HG03378 (cell line): ENCODE results near the gene IRX2.

Source experiments
- ATAC-seq: cut with Tn5 transposase; IDR thresholded peaks from one replicate; pipeline ENCODE4 v1.9.1; 2021; ENCODE audit warnings: mild to moderate bottlenecking, moderate library complexity; ENCODE audit not compliant: unreplicated experiment

IRX2 gene

DNA sequence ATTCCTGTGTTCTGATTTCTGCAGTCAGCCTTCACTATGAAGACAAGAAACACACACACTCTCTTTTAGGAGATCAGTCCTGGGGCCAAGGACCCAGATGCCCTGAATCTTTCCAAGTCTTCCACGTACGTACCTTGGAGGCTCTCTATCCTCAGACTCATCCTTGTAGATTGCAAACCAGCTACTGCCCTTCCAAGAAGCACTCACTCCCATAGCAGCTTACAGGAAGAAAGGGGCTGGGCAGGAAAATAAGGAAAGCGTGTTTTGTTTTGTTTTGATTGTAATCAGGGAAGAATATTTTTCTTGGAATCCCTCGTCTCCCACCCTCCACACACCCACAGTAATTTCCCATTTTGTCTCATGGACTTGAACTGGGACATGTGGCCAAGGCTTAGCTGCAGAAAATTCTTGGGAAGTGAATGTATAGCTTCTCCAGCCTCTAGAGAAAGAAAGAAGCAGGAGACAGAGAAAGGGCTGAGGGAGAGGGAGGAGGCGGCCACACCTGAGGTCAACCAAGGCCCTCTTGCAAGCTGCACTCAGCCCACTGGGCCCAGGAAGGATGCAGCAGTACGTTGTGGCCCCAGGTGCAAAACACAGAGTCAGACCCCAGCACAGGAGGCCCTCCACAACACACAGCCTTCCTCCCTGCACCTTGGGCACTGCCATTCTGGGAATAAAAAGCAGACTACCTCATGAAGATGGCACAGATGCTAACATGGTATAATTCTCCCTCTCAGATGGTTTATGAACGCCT, 29.9 kb downstream of the IRX2 start:
- no peak for ATAC-seq

DNA sequence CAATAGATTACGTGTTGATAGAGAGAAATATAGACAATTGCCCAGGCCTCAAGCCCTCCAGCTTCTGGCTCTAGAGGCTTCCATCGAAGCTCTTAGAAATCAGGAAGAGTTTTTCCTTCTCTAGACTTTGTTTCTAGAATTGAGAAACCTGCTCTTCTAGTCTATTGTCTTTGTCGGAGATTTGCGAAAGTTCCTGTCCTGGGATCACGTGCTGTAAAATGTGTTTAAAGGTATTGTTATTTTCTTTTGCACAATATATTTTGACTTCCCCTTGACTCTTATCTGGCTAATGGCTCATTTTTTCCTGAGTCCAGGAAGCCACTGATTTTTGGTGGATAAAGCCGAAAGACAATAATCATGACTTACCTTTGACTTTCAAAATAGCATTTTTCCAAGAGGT, 32.1 kb downstream of the IRX2 start:
- ATAC-seq, result no peak

GRCh38 chr5:2718115-2718514, 33.4 kb downstream of the IRX2 start:
- ATAC-seq, result no peak

DNA sequence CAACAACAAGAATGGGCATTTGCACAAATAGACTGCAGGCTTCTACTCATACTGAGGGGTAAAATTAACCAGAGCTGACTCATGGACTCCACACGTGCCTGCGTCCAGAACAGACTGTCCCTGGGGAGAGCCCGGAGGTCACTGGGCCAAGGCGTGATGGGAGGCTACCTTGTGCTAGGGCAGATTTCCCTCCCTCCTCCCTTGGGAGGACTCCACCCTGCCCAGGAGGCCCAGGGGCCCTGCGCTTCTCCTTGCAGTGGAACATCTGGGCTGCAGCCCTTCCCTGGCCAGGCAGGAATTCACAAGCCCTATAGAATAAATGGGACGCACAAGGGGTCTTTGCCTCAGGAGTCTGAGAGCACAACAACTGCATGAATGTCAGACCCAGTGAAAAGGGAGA, 35.6 kb downstream of the IRX2 start:
- ATAC-seq, result no peak

- no peak for ATAC-seq
Observed at GRCh38 chr5:2714805-2715204, 36.7 kb downstream of the IRX2 start.

GRCh38 chr5:2714026-2714425, 37.5 kb downstream of the IRX2 start:
- no peak for ATAC-seq

- no peak for ATAC-seq
Observed at GRCh38 chr5:2711446-2712425, 39.7 kb downstream of the IRX2 start.

DNA sequence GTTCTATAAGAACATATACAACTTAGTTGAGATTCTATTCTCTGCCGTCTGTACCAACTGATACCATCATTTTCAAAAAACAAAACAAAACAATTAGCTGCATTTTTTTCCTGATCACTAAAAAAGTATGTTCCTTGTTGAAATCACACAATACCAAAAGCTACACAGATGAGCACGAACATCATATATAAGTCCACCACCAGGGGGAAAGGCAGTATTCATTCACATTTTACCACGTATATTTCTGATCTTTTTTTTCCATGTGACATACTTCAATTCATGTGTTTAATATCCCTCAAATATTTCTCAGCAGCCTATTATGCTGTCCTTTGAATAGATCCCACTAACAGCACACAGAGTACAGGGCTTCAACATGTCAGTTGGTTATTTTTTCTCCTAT, 40.6 kb downstream of the IRX2 start:
- ATAC-seq, result no peak

DNA sequence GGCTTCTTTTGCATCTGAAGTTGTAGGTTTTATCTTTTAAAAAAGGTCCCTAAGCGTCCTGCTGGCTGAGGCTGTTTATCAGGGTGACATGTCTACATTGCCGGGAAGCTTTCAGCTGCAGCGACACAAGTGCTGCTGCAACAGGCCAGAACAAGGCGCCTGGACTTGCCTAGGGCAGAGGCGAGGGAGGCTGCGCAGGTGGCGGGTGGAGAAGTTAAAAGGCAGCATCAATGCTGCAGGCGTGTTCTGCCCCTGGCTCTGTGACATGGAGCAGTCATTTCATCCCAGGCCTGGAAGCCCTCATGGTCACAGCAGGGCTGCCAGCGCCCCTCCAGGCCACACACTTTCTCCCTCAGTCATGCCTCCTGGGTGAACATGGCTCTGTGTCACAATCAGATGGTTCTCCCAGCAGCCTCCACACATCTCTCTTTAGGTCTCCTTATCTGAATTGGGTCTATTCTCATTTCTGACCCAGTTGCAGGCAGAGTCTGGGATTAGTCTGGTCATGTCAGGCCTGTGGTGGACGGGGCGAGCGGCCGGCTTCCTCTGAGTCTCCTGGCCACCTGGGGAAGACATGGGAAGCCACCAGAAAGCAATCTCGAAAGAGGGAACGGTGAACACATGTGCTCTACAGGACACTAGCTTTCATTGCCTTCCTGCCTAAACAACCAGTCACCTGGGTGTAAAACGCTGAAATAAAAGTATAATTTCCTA, 41.3 kb downstream of the IRX2 start:
- no peak for ATAC-seq

DNA sequence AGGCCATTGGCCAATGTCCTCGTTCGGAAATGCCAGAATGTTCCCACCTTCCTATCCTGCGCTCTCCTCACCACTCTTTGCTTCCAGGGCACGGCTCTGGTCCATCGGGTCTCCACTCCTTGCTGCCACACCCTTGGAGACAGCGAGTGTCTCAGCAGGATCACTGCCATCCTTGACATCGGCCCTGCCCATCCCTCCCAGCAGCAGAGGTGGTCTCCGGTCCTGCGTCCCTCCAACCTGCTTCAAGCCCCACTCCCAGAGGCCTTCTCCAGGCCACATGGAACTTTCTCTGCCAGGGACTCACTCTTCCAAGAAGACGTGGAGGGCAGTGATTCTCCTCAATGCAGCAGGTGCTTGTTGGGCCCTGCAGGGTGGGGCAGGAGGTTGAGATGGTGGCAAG, 42.7 kb downstream of the IRX2 start:
- no peak for ATAC-seq

DNA sequence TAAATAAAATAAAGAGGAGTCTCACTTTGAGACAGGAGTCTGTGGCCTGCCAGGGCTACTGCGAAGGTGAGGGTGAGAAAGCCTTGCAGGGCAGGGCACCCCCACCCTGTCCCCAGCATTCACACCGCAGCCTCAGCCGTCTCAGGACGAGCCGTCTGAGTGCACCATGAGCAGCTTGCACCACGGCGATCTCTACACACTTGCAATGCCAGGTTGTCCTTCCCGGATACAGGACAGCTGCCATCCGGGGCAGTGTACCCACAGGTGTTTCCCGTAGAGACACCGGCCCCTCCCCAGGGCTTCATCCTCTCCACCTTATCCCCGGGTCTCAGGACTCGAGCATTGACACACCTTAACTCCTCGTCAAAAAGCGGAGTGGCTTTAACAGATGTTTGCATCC, 43.3 kb downstream of the IRX2 start:
- ATAC-seq, result no peak

- ATAC-seq, result no peak
Observed at GRCh38 chr5:2705861-2706260, 45.6 kb downstream of the IRX2 start.

DNA sequence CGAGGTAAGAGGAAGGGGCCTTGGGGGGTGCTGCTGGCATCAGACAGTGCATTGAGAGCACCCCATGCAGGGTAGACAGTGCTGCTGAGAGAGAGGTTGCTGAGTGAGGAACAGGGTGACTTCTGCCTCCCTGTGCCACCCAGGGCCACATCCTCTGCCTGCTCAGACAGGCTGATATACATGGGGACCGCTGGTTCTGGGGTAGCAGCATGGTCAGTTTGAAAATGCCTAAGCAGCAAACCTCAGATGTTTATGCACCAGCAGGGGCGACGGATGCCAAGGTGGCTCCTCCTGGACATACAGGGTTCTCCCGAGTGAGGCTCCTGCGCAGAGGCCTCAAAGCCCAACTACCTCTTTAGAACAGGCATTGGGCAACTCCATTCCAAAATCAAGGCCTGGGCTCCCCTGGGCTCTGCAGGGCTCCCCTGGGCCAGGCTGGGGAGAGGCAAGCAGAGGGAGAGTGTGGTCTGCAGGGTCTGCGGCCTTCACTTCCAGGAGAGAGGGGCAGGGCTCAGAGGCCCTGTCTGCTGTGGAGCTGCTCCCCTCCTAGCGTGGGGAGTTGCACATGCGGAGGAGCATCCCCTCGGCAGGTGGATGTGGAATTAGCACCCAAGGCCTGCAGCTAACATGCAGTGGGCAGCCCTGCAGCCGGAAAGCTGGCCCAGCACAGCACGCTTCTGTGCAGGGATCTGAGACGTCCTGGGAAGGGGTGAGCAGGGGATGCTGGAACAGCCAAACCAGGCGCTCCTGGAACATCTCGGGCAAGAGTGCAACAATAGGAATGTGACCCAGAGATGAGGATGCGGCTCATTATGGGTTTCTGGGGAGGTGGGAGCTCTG, 46.5 kb downstream of the IRX2 start:
- ATAC-seq, result no peak

DNA sequence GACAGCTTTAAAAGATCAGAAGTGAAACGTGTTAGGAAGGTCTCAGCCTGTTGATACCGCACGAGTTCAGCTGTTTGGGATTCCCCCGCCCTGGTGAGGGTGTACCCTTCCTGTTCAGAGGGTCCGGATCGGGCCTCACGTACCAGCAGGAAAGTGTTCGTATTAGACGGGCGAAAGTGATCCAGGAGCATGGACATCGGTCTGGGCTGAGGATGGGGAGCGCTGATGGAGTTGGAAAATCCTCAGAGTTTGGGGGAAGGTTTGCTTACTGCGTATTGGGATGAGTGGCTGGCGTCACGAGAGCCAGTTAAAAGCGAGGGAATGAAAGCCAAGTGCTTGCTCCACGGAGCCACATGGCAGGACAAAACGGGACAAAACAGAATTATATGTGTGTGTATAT, 47.4 kb downstream of the IRX2 start:
- no peak for ATAC-seq

- ATAC-seq, result no peak
Observed at GRCh38 chr5:2703615-2704014, 47.9 kb downstream of the IRX2 start.

DNA sequence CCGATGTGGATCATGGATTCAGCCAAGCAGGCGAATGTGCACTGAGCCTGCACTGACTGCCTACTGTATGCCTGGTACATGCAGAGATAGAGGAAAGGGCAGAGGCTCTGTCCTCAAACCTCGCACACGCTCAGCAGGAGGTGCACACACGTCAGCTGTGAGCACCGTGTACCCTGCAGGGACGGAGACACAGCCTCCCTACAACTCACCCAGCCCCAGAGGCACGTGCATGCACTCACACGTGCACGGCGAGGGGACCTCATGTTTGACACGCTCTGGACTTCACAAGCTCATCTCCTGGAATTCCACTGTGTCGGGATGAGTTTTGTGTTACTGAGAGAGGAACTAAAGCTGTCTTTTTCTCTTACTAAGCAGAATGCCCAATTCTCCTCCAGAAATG, 48.4 kb downstream of the IRX2 start:
- no peak for ATAC-seq

DNA sequence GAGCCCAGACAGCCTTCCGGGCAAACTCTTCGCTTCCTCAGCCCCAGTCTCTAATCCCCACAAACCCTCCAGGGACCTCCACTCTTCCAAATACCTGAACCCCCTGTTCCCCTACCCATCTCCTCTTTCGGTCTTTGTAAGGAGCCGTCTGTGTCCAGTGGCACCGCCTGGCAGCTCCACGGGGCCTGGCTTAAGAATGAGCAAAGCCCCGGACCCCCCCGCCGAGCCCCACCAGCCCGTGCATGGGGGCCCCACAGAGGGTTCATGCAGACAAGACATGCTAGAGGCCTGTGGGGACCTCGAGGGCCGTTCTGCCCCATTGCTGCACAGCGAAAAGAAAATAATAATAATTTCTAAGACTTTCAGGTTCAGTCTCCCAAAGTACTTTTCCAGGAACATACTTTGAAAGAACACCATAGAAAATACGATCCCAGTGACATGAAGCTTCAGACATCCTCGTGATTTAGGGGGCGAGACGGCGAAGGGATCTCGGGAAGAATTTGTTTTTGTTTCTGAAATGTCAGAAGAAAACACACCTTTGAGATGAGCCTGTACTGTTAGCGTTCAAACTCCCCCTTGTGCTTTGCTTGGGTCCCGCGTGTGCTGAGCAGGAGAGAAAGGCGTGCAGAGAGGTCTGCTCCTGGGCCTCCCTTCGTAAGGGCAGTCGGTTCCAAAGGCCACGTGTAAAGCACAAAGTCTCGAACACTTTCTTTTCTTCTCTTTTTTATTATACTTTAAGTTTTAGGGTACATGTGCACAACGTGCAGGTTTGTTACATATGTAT, 49.2 kb downstream of the IRX2 start:
- no peak for ATAC-seq

DNA sequence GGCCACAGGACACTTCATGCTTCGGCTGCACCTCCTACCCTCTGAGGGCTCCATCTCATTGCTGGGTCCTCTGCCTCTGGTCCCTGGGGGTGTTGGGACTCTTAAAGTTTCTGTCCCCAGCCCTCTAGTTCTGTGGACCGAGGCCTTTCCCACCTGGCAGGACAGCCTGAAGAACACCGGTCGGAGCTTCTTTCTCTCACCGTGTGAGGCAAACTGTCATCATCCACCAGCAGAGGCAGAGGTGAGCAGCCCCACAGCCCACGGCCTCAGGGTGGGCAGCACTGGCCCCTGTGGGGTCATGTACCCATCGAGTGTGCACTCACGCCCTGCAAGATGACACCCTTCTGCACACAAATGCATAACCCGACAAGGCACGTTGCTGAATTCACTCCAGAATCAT, 49.9 kb downstream of the IRX2 start:
- no peak for ATAC-seq

DNA sequence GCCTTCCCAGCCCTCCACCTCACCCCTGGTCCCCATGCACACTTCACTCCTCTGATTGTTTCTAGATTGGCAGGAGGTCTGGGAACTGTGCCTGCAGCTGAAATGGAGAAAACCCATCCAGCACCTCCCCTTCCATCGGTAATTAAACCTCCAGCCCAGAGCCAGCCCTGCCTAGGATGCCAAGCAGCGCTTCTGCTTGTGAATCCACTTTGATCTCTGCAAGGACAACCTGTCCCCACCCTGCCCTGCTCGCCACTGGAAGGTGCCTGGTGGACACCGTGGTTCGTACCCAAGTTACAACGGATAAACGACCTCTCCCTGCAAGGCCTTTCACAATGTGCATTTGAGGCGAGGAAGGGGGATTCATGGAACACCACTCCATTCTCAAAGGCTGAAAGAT, 50.6 kb downstream of the IRX2 start:
- ATAC-seq, result no peak

- no peak for ATAC-seq
Observed at GRCh38 chr5:2699686-2700085, 51.8 kb downstream of the IRX2 start.
